NT2/D1 (cell line): ENCODE results near the gene ZBTB20.

Experiments
- SUZ12 ChIP-seq: IDR thresholded peaks from 2 replicates; pipeline ENCODE4 v1.6.1; 2011; ENCODE audit not compliant: insufficient read length, insufficient read depth; ENCODE audit errors: extremely low read depth
- YY1 ChIP-seq: IDR thresholded peaks from 2 replicates; pipeline ENCODE4 v1.6.1; 2011; ENCODE audit not compliant: insufficient read length, insufficient read depth

GRCh38 chr3:114338651-114339357, 808.3 kb downstream of the ZBTB20 start:
- no peak for TF ChIP-seq YY1
- TF ChIP-seq SUZ12, result no peak
